Caco-2 (cell line): ENCODE data around the gene PEX5. TPM values are rescaled to one million over a fixed set of nuclear protein-coding genes. Genes with fewer than 3 reads are reported as not detected.

ENCODE experiments used
- BruUV-seq: library from RNA; stranded (reverse); fragments of 400-500 nt; replicated peaks from 2 replicates; lab custom pipeline; 2021; lab: Mats Ljungman, UMichigan
- CTCF ChIA-PET: fragments of 300-600 bp; sonication (Branson Sonifier 250); formaldehyde crosslinking; loops from one replicate; lab custom pipeline; 2022; ENCODE audit warnings: antibody characterized with exemption; lab: Charles Lee
- POLR2A ChIA-PET: fragments of 300-600 bp; sonication (Branson Sonifier 250); formaldehyde crosslinking; loops from one replicate; lab custom pipeline; 2022; ENCODE audit warnings: antibody characterized with exemption; lab: Charles Lee
- DNase-seq, 2 experiments: peaks; one replicate each; pipeline versions ENCODE4 v3.0.0 to v3.0.0-alpha.2; 2020 to 2022
- H3K27me3 ChIP-seq: replicated peaks from 2 replicates; pipeline ENCODE4 v1.6.0; 2011; ENCODE audit warnings: low read length; ENCODE audit not compliant: control insufficient read depth, insufficient read depth
- H3K36me3 ChIP-seq: 2 replicates; pipeline ENCODE4 v1.5.1; 2011; ENCODE audit warnings: low read length; ENCODE audit not compliant: control insufficient read depth, insufficient read depth
- H3K4me1 ChIP-seq: fragments of 250-450 bp; sonication (Bioruptor Pico); 2 replicates; pipeline ENCODE4 v1.5.1; 2020; ENCODE audit warnings: mild to moderate bottlenecking
- H3K4me3 ChIP-seq: 2 replicates; pipeline ENCODE4 v1.5.1; 2011; ENCODE audit warnings: low read depth, mild to moderate bottlenecking, control low read depth, low read length
- H3K9me3 ChIP-seq: fragments of 250-450 bp; sonication (Bioruptor Pico); 2 replicates; pipeline ENCODE4 v1.5.1; 2020; ENCODE audit warnings: mild to moderate bottlenecking, moderate library complexity
- H3K27ac Mint-ChIP-seq: one replicate; pipeline ENCODE4 v1.8.0; 2022; ENCODE audit warnings: mixed read lengths; ENCODE audit not compliant: unreplicated experiment
- H3K27me3 Mint-ChIP-seq: one replicate; pipeline ENCODE4 v1.8.0; 2022; ENCODE audit warnings: mixed read lengths; ENCODE audit not compliant: insufficient read depth, unreplicated experiment
- H3K36me3 Mint-ChIP-seq: one replicate; pipeline ENCODE4 v1.8.0; 2022; ENCODE audit warnings: mild to moderate bottlenecking, mixed read lengths; ENCODE audit not compliant: insufficient read depth, unreplicated experiment
- H3K4me1 Mint-ChIP-seq: one replicate; pipeline ENCODE4 v1.8.0; 2022; ENCODE audit warnings: low read depth, mixed read lengths; ENCODE audit not compliant: unreplicated experiment
- H3K4me3 Mint-ChIP-seq: one replicate; pipeline ENCODE4 v1.8.0; 2022; ENCODE audit warnings: mild to moderate bottlenecking, moderate library complexity, mixed read lengths; ENCODE audit not compliant: unreplicated experiment
- H3K9me3 Mint-ChIP-seq: one replicate; pipeline ENCODE4 v1.8.0; 2022; ENCODE audit warnings: mixed read lengths; ENCODE audit not compliant: unreplicated experiment
- intact Hi-C: fragments of 100-400 bp; cut with micrococcal nuclease; formaldehyde crosslinking; loops from one replicate; pipeline ENCODE4 v1.10.0; 2022; ENCODE audit not compliant: unreplicated experiment
- total RNA-seq: library from RNA; stranded (reverse); gene quantifications from 2 replicates; pipeline ENCODE4 v1.2.3, GENCODE V29; 2022
- TF ChIP-seq, protein P1 (sequence below), 2 experiments: fragments of 200-600 bp in 1 of 2; IDR thresholded peaks; 1 replicate in 1 of 2; 2 replicates in 1 of 2; pipeline versions ENCODE4 v1.5.1 to v1.8.0; 2011 to 2022; ENCODE audit warnings: antibody characterized with exemption in 1 of 2, control low read depth in 1 of 2, inconsistent platforms in 1 of 2, low read depth in 1 of 2, low read length in 1 of 2, mild to moderate bottlenecking in 1 of 2, moderate library complexity in 1 of 2; ENCODE audit not compliant: insufficient read depth in 1 of 2, severe bottlenecking in 1 of 2, unreplicated experiment in 1 of 2

Gene PEX5
- total RNA-seq, 1 experiment from 2014 or later = 74.5 TPM

- TF ChIP-seq, protein P1, sequence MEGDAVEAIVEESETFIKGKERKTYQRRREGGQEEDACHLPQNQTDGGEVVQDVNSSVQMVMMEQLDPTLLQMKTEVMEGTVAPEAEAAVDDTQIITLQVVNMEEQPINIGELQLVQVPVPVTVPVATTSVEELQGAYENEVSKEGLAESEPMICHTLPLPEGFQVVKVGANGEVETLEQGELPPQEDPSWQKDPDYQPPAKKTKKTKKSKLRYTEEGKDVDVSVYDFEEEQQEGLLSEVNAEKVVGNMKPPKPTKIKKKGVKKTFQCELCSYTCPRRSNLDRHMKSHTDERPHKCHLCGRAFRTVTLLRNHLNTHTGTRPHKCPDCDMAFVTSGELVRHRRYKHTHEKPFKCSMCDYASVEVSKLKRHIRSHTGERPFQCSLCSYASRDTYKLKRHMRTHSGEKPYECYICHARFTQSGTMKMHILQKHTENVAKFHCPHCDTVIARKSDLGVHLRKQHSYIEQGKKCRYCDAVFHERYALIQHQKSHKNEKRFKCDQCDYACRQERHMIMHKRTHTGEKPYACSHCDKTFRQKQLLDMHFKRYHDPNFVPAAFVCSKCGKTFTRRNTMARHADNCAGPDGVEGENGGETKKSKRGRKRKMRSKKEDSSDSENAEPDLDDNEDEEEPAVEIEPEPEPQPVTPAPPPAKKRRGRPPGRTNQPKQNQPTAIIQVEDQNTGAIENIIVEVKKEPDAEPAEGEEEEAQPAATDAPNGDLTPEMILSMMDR (IDR thresholded peaks at IDR 0.05; ENCODE audit: insufficient read depth in 1 of 2, low read depth in 1 of 2, low read length in 1 of 2, severe bottlenecking in 1 of 2, unreplicated experiment in 1 of 2) = peak; percentile 60 to 95
- no peaks in the 10 kb centered on the region for H3K36me3 ChIP-seq
- BruUV-seq = no TSS peak
- H3K27me3 Mint-ChIP-seq = peaks cover 6% of the 10 kb centered on the region
- ChIA-PET CTCF (interaction anchor here (0.5 to 1.0 kb wide), 2 partner anchors 20 to 879 kb away, joined by 3 to 4 read pairs; no protein-coding TSS in a partner anchor), POLR2A (interaction anchor here (0.6 kb wide), 1 partner anchor 16 kb away, joined by 3 read pairs; no protein-coding TSS in a partner anchor)
- no peaks in the 10 kb centered on the region for H3K27me3 ChIP-seq
- peaks cover 8% of the 10 kb centered on the region for H3K36me3 Mint-ChIP-seq
- no peaks in the 10 kb centered on the region for H3K4me1 ChIP-seq
- intact Hi-C loops = no loop called here
- H3K4me1 Mint-ChIP-seq = peaks cover 7% of the 10 kb centered on the region
- DNase-seq = peak; percentile 79
- peaks cover 31% of the 10 kb centered on the region for H3K9me3 Mint-ChIP-seq
- no peak overlapping the region for H3K27ac Mint-ChIP-seq
- H3K4me3 Mint-ChIP-seq = peak overlapping the region; percentile 47
- peaks cover 26% of the 10 kb centered on the region for H3K9me3 ChIP-seq
- H3K4me3 ChIP-seq = peak overlapping the region; percentile 11; the same call in 1 of the 2 replicates
Observed at GRCh38 chr12:7162691-7163114, 26.8 kb upstream of the PEX5 start.

DNA sequence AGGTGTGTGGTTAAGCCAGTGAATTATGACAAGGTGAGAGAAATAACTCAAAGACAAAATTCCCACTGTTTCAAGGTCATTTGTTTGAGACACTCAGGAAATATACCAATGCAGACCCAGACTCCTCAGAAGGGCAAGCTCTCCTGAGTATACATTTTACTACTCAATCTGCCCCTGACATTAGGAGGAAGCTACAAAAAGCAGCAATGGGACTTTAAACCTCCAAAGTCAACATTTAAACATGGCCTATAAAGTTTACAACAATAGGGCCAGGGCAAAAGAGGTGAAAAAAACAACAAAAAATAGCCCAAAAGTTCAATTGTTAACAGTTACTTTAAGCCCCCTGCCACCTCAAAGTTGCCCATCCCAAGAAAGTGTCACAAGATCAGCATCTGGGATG, 19.5 kb upstream of the PEX5 start:
- Histone ChIP-seq H3K4me3 (no peak overlapping the region), H3K4me1 (no peaks in the 10 kb centered on the region), H3K9me3 (peaks cover 61% of the 10 kb centered on the region), H3K27me3 (no peaks in the 10 kb centered on the region), H3K36me3 (no peaks in the 10 kb centered on the region)
- peaks cover 82% of the 10 kb centered on the region for H3K9me3 Mint-ChIP-seq
- H3K36me3 Mint-ChIP-seq = no peaks in the 10 kb centered on the region
- POLR2A ChIA-PET = no interaction called here
- H3K4me1 Mint-ChIP-seq = no peaks in the 10 kb centered on the region
- no peak for DNase-seq
- peaks cover 2% of the 10 kb centered on the region for H3K27me3 Mint-ChIP-seq
- TF ChIP-seq, protein P1 (IDR thresholded peaks at IDR 0.05; ENCODE audit: insufficient read depth in 1 of 2, low read depth in 1 of 2, low read length in 1 of 2, severe bottlenecking in 1 of 2, unreplicated experiment in 1 of 2) = no peak
- intact Hi-C loops = no loop called here
- no TSS peak for BruUV-seq
- H3K27ac Mint-ChIP-seq = no peak overlapping the region
- no peak overlapping the region for H3K4me3 Mint-ChIP-seq
- CTCF ChIA-PET = no interaction called here

DNA sequence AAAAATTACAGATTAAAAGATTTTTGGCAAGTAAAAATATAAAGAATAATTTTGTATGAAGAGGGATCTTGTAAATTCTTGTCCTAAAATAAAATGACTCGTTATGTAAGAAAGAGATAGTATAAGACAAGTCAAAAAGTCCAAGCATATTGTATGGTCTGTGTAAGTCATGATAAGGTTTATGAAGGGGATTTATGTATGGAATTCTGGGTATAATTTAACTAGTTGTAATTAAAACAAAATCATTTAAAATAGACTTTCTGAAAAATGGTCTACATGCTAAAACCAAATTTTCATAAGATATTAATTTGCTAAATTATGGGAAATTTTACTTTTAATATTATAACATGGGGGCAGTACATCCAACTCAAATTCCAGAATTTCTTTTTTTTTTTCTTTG, 17.6 kb upstream of the PEX5 start:
- H3K9me3 ChIP-seq = peaks cover 56% of the 10 kb centered on the region
- BruUV-seq = no TSS peak

More for the DNA sequence above, 17.6 kb upstream of the PEX5 start:
- no peaks in the 10 kb centered on the region for H3K36me3 ChIP-seq
- Mint-ChIP-seq H3K9me3 (peaks cover 76% of the 10 kb centered on the region), H3K27ac (no peak overlapping the region), H3K36me3 (no peaks in the 10 kb centered on the region), H3K4me1 (no peaks in the 10 kb centered on the region), H3K27me3 (peaks cover 2% of the 10 kb centered on the region), H3K4me3 (no peak overlapping the region)
- CTCF ChIA-PET = no interaction called here
- POLR2A ChIA-PET = no interaction called here
- intact Hi-C loops = no loop called here
- no peaks in the 10 kb centered on the region for H3K4me1 ChIP-seq
- H3K27me3 ChIP-seq = no peaks in the 10 kb centered on the region
- no peak overlapping the region for H3K4me3 ChIP-seq
- TF ChIP-seq, protein P1 (IDR thresholded peaks at IDR 0.05; ENCODE audit: insufficient read depth in 1 of 2, low read depth in 1 of 2, low read length in 1 of 2, severe bottlenecking in 1 of 2, unreplicated experiment in 1 of 2) = no peak
- no peak for DNase-seq
